ENCODE results near the gene ARID4A. TPM values are rescaled to one million over a fixed set of nuclear protein-coding genes. Genes with fewer than 3 reads are reported as not detected.
A peak's percentile ranks its signal among the peaks of the same experiment; 100 is the strongest.

Gene ARID4A
- total and polyA plus RNA-seq, 2 of the 13 experiments (the other 11 are each of a cell fraction or from before 2014, with no cell fraction given) = 7.2 to 9.7 TPM

DNA sequence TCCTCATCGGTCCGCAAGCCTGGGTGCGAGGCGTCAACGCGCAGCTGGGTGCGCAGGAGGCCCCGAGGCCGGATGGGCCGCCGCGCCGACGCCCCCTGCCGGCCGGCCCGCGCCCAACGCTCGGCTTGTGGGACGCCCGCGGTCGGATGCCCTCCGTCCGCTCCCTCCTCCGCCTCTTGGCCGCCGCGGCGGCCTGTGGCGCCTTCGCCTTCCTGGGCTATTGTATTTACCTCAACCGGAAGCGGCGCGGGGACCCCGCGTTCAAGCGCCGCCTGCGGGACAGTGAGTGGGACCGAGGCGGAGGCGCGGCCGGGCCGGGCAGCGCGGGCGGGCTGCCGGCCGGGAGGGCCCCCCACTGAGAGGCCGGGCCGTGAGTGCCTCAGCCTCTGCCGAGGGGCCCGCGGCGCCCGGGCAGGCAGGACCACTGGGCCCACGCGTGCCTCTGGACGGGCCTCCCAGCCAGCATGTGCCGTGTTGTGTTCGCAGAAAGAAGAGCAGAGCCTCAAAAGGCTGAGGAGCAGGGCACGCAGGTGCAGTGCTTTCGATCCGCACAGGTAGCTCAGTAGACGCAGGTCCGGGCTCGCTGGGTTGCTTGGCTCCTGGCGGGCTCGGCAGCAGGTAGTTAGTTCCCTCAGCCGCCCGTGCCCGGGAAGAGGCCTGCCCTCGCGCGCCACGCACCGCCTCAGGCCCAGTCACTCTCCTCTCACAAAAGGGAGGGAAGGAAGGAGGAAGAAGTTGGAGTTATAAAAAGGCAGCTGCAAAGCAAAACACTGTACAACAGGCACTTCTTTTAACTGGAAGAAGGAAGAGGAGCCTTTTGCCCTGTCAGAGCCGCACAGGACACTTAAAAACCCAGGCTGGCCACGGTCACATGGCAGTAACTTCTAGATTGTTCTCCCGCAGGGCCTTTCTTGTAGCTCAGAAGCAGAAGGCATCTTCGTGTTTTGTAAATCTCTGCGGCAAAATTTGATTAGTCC is 97.7 kb downstream of the ARID4A start, which contains the start of gene TOMM20L (continued):
- no peak; the same call in 2 of the 3 replicates for TF ChIP-seq MXI1 (IDR thresholded peaks at IDR 0.05; ENCODE audit: borderline replicate concordance, low read depth, low read length)
- peak; percentile 27; the same call in 1 of the 2 replicates for TF ChIP-seq EEA1 (CRISPR knock-in tag; IDR thresholded peaks at IDR 0.05; ENCODE audit: borderline replicate concordance)
- TF ChIP-seq ERF (CRISPR knock-in tag; IDR thresholded peaks at IDR 0.05) = 0 out of 2 replicates have a peak, but pooled peaks have one; percentile 18
- TF ChIP-seq ZNF329 (CRISPR knock-in tag; IDR thresholded peaks at IDR 0.05; ENCODE audit: low read depth) = no peak; the same call in 1 of the 2 replicates
- peak; percentile 91; the same call in 1 of the 2 replicates for TF ChIP-seq ZNF34 (CRISPR knock-in tag; IDR thresholded peaks at IDR 0.05; ENCODE audit: borderline replicate concordance)
- no peak for TF ChIP-seq ZNF550 (CRISPR knock-in tag; IDR thresholded peaks at IDR 0.05; ENCODE audit: borderline replicate concordance)
- TF ChIP-seq PHF8 (CRISPR knock-in tag; IDR thresholded peaks at IDR 0.05) = peak; percentile 73; the same call in 1 of the 2 replicates
- TF ChIP-seq ZNF451 (CRISPR knock-in tag; IDR thresholded peaks at IDR 0.05) = peak; percentile 95
- TF ChIP-seq U2AF1 (optimal IDR thresholded peaks at IDR 0.05; ENCODE audit: low read depth, low read length) = no peak
- no peak; the same call in 1 of the 2 replicates for TF ChIP-seq ZNF124 (CRISPR knock-in tag; IDR thresholded peaks at IDR 0.05)
- no peak for TF ChIP-seq NCOA5 (CRISPR knock-in tag; IDR thresholded peaks at IDR 0.05)
- no peak for TF ChIP-seq FOXM1 (CRISPR knock-in tag; IDR thresholded peaks at IDR 0.05)
- TF ChIP-seq, protein P1, sequence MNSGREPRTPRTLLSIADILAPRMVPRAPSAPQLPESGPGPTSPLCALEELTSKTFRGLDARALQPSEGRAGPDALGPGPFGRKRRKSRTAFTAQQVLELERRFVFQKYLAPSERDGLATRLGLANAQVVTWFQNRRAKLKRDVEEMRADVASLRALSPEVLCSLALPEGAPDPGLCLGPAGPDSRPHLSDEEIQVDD (CRISPR knock-in tag; IDR thresholded peaks at IDR 0.05; ENCODE audit: borderline replicate concordance) = peak; percentile 75; the same call in 1 of the 2 replicates
- TF ChIP-seq IRF2 (CRISPR knock-in tag; IDR thresholded peaks at IDR 0.05) = no peak; the same call in 1 of the 2 replicates
- TF ChIP-seq NFE2 (CRISPR knock-in tag; IDR thresholded peaks at IDR 0.05) = no peak
- TF ChIP-seq, protein P2, sequence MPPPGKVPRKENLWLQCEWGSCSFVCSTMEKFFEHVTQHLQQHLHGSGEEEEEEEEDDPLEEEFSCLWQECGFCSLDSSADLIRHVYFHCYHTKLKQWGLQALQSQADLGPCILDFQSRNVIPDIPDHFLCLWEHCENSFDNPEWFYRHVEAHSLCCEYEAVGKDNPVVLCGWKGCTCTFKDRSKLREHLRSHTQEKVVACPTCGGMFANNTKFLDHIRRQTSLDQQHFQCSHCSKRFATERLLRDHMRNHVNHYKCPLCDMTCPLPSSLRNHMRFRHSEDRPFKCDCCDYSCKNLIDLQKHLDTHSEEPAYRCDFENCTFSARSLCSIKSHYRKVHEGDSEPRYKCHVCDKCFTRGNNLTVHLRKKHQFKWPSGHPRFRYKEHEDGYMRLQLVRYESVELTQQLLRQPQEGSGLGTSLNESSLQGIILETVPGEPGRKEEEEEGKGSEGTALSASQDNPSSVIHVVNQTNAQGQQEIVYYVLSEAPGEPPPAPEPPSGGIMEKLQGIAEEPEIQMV (CRISPR knock-in tag; IDR thresholded peaks at IDR 0.05; ENCODE audit: low read depth) = peak; percentile 99
- no peak for TF ChIP-seq FOXP1 (IDR thresholded peaks at IDR 0.05)
- no peak for TF ChIP-seq FOXP1 (CRISPR knock-in tag; IDR thresholded peaks at IDR 0.05)
- TF ChIP-seq ZNF660 (CRISPR knock-in tag; IDR thresholded peaks at IDR 0.05; ENCODE audit: borderline replicate concordance, low read depth) = no peak
- TF ChIP-seq TCF7L2 (IDR thresholded peaks at IDR 0.05; ENCODE audit: low read depth, low read length) = no peak
- TF ChIP-seq MBD4 (IDR thresholded peaks at IDR 0.05; ENCODE audit: borderline replicate concordance, low read length) = no peak
- TF ChIP-seq ATAD3A (CRISPR knock-in tag; IDR thresholded peaks at IDR 0.05) = no peak
- TF ChIP-seq ZNF3 (CRISPR knock-in tag; IDR thresholded peaks at IDR 0.05) = no peak
- no peak for TF ChIP-seq MIXL1 (CRISPR knock-in tag; IDR thresholded peaks at IDR 0.05)
- TF ChIP-seq ZNF230 (CRISPR knock-in tag; IDR thresholded peaks at IDR 0.05) = peak; percentile 39; the same call in 1 of the 2 replicates
- peak; percentile 80 for TF ChIP-seq HOXA3 (CRISPR knock-in tag; IDR thresholded peaks at IDR 0.05)
- TF ChIP-seq FLYWCH1 (CRISPR knock-in tag; IDR thresholded peaks at IDR 0.05) = no peak
- no peak for TF ChIP-seq ZNF7 (CRISPR knock-in tag; IDR thresholded peaks at IDR 0.05)
- TF ChIP-seq NFE2L1 (CRISPR knock-in tag; IDR thresholded peaks at IDR 0.05; ENCODE audit: borderline replicate concordance) = no peak
- TF ChIP-seq ZNF615 (CRISPR knock-in tag; IDR thresholded peaks at IDR 0.05; ENCODE audit: borderline replicate concordance) = no peak
- no peak for TF ChIP-seq ZZZ3 (CRISPR knock-in tag; IDR thresholded peaks at IDR 0.05; ENCODE audit: borderline replicate concordance)

Data from HepG2 (cell line).